GM23338 (cell line): ENCODE data around the gene PLEKHS1.

Experiments
- CREB1 ChIP-seq: fragments of 250-450 bp; sonication (Bioruptor Pico); IDR thresholded peaks from 2 replicates; pipeline ENCODE4 v1.5.0; 2020; ENCODE audit warnings: low read depth, mild to moderate bottlenecking, moderate library complexity
- ZNF114 ChIP-seq: fragments of 250-450 bp; sonication (Bioruptor Pico); IDR thresholded peaks from 2 replicates; pipeline ENCODE4 v1.5.0; 2020; ENCODE audit warnings: mild to moderate bottlenecking, moderate library complexity

GRCh38 chr10:113746217-113746957 lies 5.1 kb upstream of the PLEKHS1 start:
- no peak for TF ChIP-seq ZNF114 (CRISPR knock-in tag)
- TF ChIP-seq CREB1 (CRISPR knock-in tag): no peak
